Mammary epithelial cell (primary cell): Measurements from ENCODE around the gene ALG6.

Experiments
- EZH2 ChIP-seq: IDR thresholded peaks from 2 replicates; pipeline ENCODE4 v1.6.1; 2012; ENCODE audit warnings: low read length, inconsistent platforms, borderline replicate concordance
- TF ChIP-seq, protein P1 (sequence below), 2 donors: IDR thresholded peaks in 1 of 2; conservative IDR thresholded peaks in 1 of 2; 2 replicates each; pipeline ENCODE4 v1.5.1; 2011 to 2012; ENCODE audit warnings: inconsistent platforms in 2 of 2, low read length in 2 of 2, mild to moderate bottlenecking in 2 of 2, control low read depth in 1 of 2, low read depth in 1 of 2; ENCODE audit not compliant: insufficient read depth in 1 of 2; ENCODE audit errors: extremely low read depth in 1 of 2

DNA sequence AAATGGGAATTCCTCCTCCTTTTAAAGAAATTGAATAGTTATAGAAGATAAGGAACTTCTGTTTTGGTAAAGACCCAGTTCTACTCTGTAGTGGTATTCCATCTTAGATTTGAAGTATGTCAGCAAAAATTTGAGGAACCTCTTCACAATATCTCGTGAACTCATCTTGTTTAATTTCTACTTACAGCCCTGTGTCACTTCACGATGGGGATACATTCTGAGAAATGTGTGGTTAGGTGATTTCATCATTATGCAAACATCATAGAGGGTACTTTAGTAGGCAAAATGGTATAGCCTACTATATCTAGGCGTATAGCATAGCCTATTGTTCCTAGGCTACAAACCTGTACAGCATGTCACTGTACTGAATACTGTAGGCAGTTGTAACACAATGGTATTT is 36.0 kb downstream of the ALG6 start:
- TF ChIP-seq, protein P1, sequence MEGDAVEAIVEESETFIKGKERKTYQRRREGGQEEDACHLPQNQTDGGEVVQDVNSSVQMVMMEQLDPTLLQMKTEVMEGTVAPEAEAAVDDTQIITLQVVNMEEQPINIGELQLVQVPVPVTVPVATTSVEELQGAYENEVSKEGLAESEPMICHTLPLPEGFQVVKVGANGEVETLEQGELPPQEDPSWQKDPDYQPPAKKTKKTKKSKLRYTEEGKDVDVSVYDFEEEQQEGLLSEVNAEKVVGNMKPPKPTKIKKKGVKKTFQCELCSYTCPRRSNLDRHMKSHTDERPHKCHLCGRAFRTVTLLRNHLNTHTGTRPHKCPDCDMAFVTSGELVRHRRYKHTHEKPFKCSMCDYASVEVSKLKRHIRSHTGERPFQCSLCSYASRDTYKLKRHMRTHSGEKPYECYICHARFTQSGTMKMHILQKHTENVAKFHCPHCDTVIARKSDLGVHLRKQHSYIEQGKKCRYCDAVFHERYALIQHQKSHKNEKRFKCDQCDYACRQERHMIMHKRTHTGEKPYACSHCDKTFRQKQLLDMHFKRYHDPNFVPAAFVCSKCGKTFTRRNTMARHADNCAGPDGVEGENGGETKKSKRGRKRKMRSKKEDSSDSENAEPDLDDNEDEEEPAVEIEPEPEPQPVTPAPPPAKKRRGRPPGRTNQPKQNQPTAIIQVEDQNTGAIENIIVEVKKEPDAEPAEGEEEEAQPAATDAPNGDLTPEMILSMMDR (conservative IDR thresholded peaks at IDR 0.05 in 1 of 2, IDR thresholded peaks at IDR 0.05 in 1 of 2; ENCODE audit: extremely low read depth in 1 of 2, insufficient read depth in 1 of 2, low read depth in 1 of 2, low read length in 2 of 2): no peak
- no peak for TF ChIP-seq EZH2
